ENCODE data around the gene MAGOHB.
"Not testable (repeated sequence)": the region's sequence is repeated elsewhere in the genome, so short reads cannot be mapped to it uniquely, and the experiment has no call there.

DNA sequence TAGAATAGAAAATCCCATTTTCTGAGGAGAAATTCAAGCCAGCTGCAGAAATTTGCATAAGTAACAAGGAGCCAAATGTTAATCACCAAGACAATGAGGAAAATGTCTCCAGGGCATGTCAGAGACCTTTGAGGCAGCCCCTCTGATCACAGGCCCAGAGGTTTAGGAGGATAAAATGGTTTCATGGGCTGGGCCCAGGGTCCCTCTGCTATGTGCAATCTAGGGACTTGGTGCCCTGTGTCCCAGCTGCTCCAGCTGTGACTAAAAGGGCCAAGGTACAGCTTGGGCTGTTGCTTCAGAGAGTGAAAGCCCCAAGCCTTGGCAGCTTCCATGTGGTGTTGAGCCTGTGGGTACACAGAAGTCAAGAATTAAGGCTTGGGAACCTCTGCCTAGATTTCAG lies 33.2 kb upstream of the MAGOHB start:
- TF ChIP-seq, protein P1, sequence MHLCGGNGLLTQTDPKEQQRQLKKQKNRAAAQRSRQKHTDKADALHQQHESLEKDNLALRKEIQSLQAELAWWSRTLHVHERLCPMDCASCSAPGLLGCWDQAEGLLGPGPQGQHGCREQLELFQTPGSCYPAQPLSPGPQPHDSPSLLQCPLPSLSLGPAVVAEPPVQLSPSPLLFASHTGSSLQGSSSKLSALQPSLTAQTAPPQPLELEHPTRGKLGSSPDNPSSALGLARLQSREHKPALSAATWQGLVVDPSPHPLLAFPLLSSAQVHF (CRISPR knock-in tag; IDR thresholded peaks at IDR 0.05): not testable (repeated sequence)
- TF ChIP-seq, protein P2, sequence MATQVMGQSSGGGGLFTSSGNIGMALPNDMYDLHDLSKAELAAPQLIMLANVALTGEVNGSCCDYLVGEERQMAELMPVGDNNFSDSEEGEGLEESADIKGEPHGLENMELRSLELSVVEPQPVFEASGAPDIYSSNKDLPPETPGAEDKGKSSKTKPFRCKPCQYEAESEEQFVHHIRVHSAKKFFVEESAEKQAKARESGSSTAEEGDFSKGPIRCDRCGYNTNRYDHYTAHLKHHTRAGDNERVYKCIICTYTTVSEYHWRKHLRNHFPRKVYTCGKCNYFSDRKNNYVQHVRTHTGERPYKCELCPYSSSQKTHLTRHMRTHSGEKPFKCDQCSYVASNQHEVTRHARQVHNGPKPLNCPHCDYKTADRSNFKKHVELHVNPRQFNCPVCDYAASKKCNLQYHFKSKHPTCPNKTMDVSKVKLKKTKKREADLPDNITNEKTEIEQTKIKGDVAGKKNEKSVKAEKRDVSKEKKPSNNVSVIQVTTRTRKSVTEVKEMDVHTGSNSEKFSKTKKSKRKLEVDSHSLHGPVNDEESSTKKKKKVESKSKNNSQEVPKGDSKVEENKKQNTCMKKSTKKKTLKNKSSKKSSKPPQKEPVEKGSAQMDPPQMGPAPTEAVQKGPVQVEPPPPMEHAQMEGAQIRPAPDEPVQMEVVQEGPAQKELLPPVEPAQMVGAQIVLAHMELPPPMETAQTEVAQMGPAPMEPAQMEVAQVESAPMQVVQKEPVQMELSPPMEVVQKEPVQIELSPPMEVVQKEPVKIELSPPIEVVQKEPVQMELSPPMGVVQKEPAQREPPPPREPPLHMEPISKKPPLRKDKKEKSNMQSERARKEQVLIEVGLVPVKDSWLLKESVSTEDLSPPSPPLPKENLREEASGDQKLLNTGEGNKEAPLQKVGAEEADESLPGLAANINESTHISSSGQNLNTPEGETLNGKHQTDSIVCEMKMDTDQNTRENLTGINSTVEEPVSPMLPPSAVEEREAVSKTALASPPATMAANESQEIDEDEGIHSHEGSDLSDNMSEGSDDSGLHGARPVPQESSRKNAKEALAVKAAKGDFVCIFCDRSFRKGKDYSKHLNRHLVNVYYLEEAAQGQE (IDR thresholded peaks at IDR 0.05; ENCODE audit: borderline replicate concordance in 1 of 2, low read depth in 1 of 2, low read length in 2 of 2): not testable (repeated sequence)
- TF ChIP-seq, protein P3, sequence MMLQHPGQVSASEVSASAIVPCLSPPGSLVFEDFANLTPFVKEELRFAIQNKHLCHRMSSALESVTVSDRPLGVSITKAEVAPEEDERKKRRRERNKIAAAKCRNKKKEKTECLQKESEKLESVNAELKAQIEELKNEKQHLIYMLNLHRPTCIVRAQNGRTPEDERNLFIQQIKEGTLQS (CRISPR knock-in tag; IDR thresholded peaks at IDR 0.05): not testable (repeated sequence)
- TF ChIP-seq CAMTA2 (CRISPR knock-in tag; IDR thresholded peaks at IDR 0.05; ENCODE audit: borderline replicate concordance); POLR2AphosphoS5 (IDR thresholded peaks at IDR 0.05; ENCODE audit: low read depth, low read length); STAG1 (CRISPR knock-in tag; IDR thresholded peaks at IDR 0.05); IKZF1 (IDR thresholded peaks at IDR 0.05); EZH2 (conservative IDR thresholded peaks at IDR 0.05; ENCODE audit: low read depth, low read length); ZNF274 (CRISPR knock-in tag; IDR thresholded peaks at IDR 0.05): not testable (repeated sequence)

All from HepG2 (cell line).